HepG2 (cell line): ENCODE results near the gene IL33. TPM values are rescaled to one million over a fixed set of nuclear protein-coding genes. Genes with fewer than 3 reads are reported as not detected.
A peak's percentile ranks its signal among the peaks of the same experiment; 100 is the strongest.

ENCODE experiments used
- CBFB ChIP-seq: sonication (generic); formaldehyde crosslinking; IDR thresholded peaks from 2 replicates; pipeline ENCODE4 v1.4.0; 2020; ENCODE audit warnings: missing genetic modification reagents
- CBX1 ChIP-seq: IDR thresholded peaks from one replicate; pipeline ENCODE4 v1.6.1; 2016; ENCODE audit warnings: antibody characterized with exemption, low read depth
- CHD2 ChIP-seq: IDR thresholded peaks from 2 replicates; pipeline ENCODE4 v1.6.1; 2011; ENCODE audit warnings: low read depth, low read length, improper control_type of control experiment
- ELF3 ChIP-seq: IDR thresholded peaks from 2 replicates; pipeline ENCODE4 v1.6.1; 2016; ENCODE audit warnings: missing genetic modification reagents, missing compliant biosample characterization
- GATAD2A ChIP-seq: IDR thresholded peaks from 2 replicates; pipeline ENCODE4 v1.6.1; 2016
- HNRNPK ChIP-seq: fragments of 200-400 bp; formaldehyde crosslinking; IDR thresholded peaks from 2 replicates; pipeline ENCODE4 v1.6.1; 2018; ENCODE audit warnings: low read length, low read depth, moderate library complexity, mild to moderate bottlenecking; ENCODE audit not compliant: poor library complexity, severe bottlenecking
- HOXA9 ChIP-seq: sonication (generic); formaldehyde crosslinking; IDR thresholded peaks from 2 replicates; pipeline ENCODE4 v1.8.1; 2022; ENCODE audit warnings: missing genetic modification reagents, mild to moderate bottlenecking, moderate library complexity, borderline replicate concordance
- ISL2 ChIP-seq: sonication (generic); formaldehyde crosslinking; IDR thresholded peaks from 2 replicates; pipeline ENCODE4 v1.5.0; 2020; ENCODE audit warnings: missing genetic modification reagents
- JUNB ChIP-seq: sonication (generic); formaldehyde crosslinking; IDR thresholded peaks from 2 replicates; pipeline ENCODE4 v1.8.0; 2022; ENCODE audit warnings: missing genetic modification reagents, mild to moderate bottlenecking, borderline replicate concordance
- KDM1A ChIP-seq: IDR thresholded peaks from 2 replicates; pipeline ENCODE4 v1.6.1; 2016; ENCODE audit warnings: missing compliant biosample characterization
- MLX ChIP-seq: IDR thresholded peaks from 2 replicates; pipeline ENCODE4 v1.6.1; 2016
- MXD3 ChIP-seq: IDR thresholded peaks from 2 replicates; pipeline ENCODE4 v1.6.1; 2016; ENCODE audit warnings: mild to moderate bottlenecking, missing biosample characterization, missing genetic modification reagents
- NCOA2 ChIP-seq: sonication (generic); formaldehyde crosslinking; IDR thresholded peaks from 2 replicates; pipeline ENCODE4 v1.8.0; 2022; ENCODE audit warnings: inconsistent platforms
- NONO ChIP-seq, 2 experiments: fragments of 450-650 bp in 1 of 2; sonication (generic) in 1 of 2; formaldehyde crosslinking in 1 of 2; IDR thresholded peaks in 1 of 2; conservative IDR thresholded peaks in 1 of 2; 2 replicates each; pipeline versions ENCODE4 v1.6.1 to v1.8.0; 2017 to 2022; ENCODE audit warnings: mild to moderate bottlenecking in 1 of 2, missing genetic modification reagents in 1 of 2, moderate library complexity in 1 of 2
- SALL1 ChIP-seq: sonication (generic); formaldehyde crosslinking; IDR thresholded peaks from 2 replicates; pipeline ENCODE4 v1.8.0; 2022; ENCODE audit warnings: mild to moderate bottlenecking, missing genetic modification reagents
- SMC3 ChIP-seq: IDR thresholded peaks from 2 replicates; pipeline ENCODE4 v1.6.1; 2011; ENCODE audit warnings: low read length, improper control_type of control experiment
- SNRNP70 ChIP-seq: fragments of 200-400 bp; formaldehyde crosslinking; IDR thresholded peaks from 2 replicates; pipeline ENCODE4 v1.6.1; 2017; ENCODE audit warnings: mild to moderate bottlenecking, low read depth, low read length, moderate library complexity
- SOX13 ChIP-seq, 3 experiments: fragments of 450-650 bp in 1 of 3; sonication (generic) in 1 of 3; formaldehyde crosslinking in 1 of 3; IDR thresholded peaks in 2 of 3; conservative IDR thresholded peaks in 1 of 3; 2 replicates each; pipeline versions ENCODE4 v1.5.0 to v1.6.1; 2016 to 2020; ENCODE audit warnings: antibody characterized with exemption in 1 of 3, mild to moderate bottlenecking in 1 of 3, missing compliant biosample characterization in 1 of 3, missing genetic modification reagents in 1 of 3, moderate library complexity in 1 of 3
- SOX5 ChIP-seq: IDR thresholded peaks from 2 replicates; pipeline ENCODE4 v1.6.1; 2016; ENCODE audit warnings: borderline replicate concordance
- TFAP4 ChIP-seq: sonication (generic); IDR thresholded peaks from 2 replicates; pipeline ENCODE4 v1.6.1; 2016; ENCODE audit warnings: low read depth, borderline replicate concordance
- TMF1 ChIP-seq: sonication (generic); formaldehyde crosslinking; IDR thresholded peaks from 2 replicates; pipeline ENCODE4 v1.8.1; 2022; ENCODE audit warnings: low read depth, missing genetic modification reagents
- U2AF2 ChIP-seq: fragments of 200-400 bp; formaldehyde crosslinking; IDR thresholded peaks from 2 replicates; pipeline ENCODE4 v1.6.1; 2017; ENCODE audit warnings: low read depth, mild to moderate bottlenecking, low read length
- ZFP36 ChIP-seq: fragments of 150-350 bp; IDR thresholded peaks from 2 replicates; pipeline ENCODE4 v1.6.1; 2018; ENCODE audit warnings: borderline replicate concordance, low read length, low read depth; ENCODE audit not compliant: partially characterized antibody
- ZMYM4 ChIP-seq: sonication (generic); formaldehyde crosslinking; IDR thresholded peaks from 2 replicates; pipeline ENCODE4 v1.8.1; 2023; ENCODE audit warnings: mild to moderate bottlenecking, missing genetic modification reagents
- ZNF12 ChIP-seq: sonication (generic); formaldehyde crosslinking; IDR thresholded peaks from 2 replicates; pipeline ENCODE4 v1.5.0; 2020; ENCODE audit warnings: missing genetic modification reagents
- ZNF205 ChIP-seq: IDR thresholded peaks from 2 replicates; pipeline ENCODE4 v1.6.1; 2018; ENCODE audit warnings: missing biosample characterization, missing genetic modification reagents
- ZNF567 ChIP-seq: sonication (generic); formaldehyde crosslinking; IDR thresholded peaks from 2 replicates; pipeline ENCODE4 v1.8.1; 2023; ENCODE audit warnings: mild to moderate bottlenecking, missing genetic modification reagents, borderline replicate concordance
- ZNF569 ChIP-seq: sonication (generic); formaldehyde crosslinking; IDR thresholded peaks from 2 replicates; pipeline ENCODE4 v1.5.0; 2020; ENCODE audit warnings: mild to moderate bottlenecking, missing genetic modification reagents, moderate library complexity, borderline replicate concordance
- ZUFSP ChIP-seq: sonication (generic); formaldehyde crosslinking; IDR thresholded peaks from 2 replicates; pipeline ENCODE4 v1.9.0; 2021; ENCODE audit warnings: missing genetic modification reagents, mild to moderate bottlenecking, borderline replicate concordance
- polyA plus RNA-seq, 8 experiments: library from polyadenylated mRNA; depleted of rRNA in 3 of 8; stranded (reverse) in 7 of 8; unstranded in 1 of 8; fragments of >200 nt; fragmentation: Illumina TruSeq in 4 of 8; extraction: Trizol in 4 of 8; gene quantifications; 2 replicates each; pipeline versions ENCODE4 v1.2.1 to v1.2.3, GENCODE V29; 2011 to 2016; ENCODE audit warnings: low read depth in 4 of 8, missing spikeins in 1 of 8, mixed read lengths in 1 of 8; ENCODE audit not compliant: insufficient read depth in 1 of 8
- total RNA-seq, 5 experiments: library from RNA; depleted of rRNA; stranded (reverse); fragments of >200 nt; fragmentation: Illumina TruSeq; extraction: Trizol; gene quantifications; 2 replicates each; pipeline ENCODE4 v1.2.3, GENCODE V29; 2016; ENCODE audit warnings: low read depth in 1 of 5

IL33 gene
- total and polyA plus RNA-seq, 2 of the 13 experiments (the other 11 are each of a cell fraction or from before 2014, with no cell fraction given): 0.05 TPM; not detected in 1

- TF ChIP-seq HNRNPK: no peak
- TF ChIP-seq SMC3: peak; percentile 14; the same call in 1 of the 2 replicates
- TF ChIP-seq ISL2 (CRISPR knock-in tag): peak; percentile 80
- TF ChIP-seq NONO (IDR thresholded peaks at IDR 0.05): no peak
- TF ChIP-seq NONO (CRISPR knock-in tag; conservative IDR thresholded peaks at IDR 0.05): peak; percentile 29; the same call in 1 of the 2 replicates
- TF ChIP-seq SALL1 (CRISPR knock-in tag): peak; percentile 34; the same call in 1 of the 2 replicates
- TF ChIP-seq CBFB: no peak
- no peak for TF ChIP-seq MLX (CRISPR knock-in tag)
- TF ChIP-seq U2AF2: no peak
- no peak for TF ChIP-seq ZNF569
- TF ChIP-seq ZNF205 (CRISPR knock-in tag): peak; percentile 83; the same call in 1 of the 2 replicates
- no peak for TF ChIP-seq HOXA9
- TF ChIP-seq TFAP4: peak; percentile 61; the same call in 1 of the 2 replicates
- TF ChIP-seq ZMYM4 (CRISPR knock-in tag): peak; percentile 42; the same call in 1 of the 2 replicates
- TF ChIP-seq ZFP36: no peak
- TF ChIP-seq SOX13 (IDR thresholded peaks at IDR 0.05): no peak
- TF ChIP-seq SOX13 (CRISPR knock-in tag; conservative IDR thresholded peaks at IDR 0.05 in 1 of 2, IDR thresholded peaks at IDR 0.05 in 1 of 2): peak in 1 of 2 experiments; percentile 76; a peak in 2 of 4 replicates
- no peak for TF ChIP-seq ZUFSP (CRISPR knock-in tag)
- no peak for TF ChIP-seq JUNB (CRISPR knock-in tag)
- TF ChIP-seq ELF3 (CRISPR knock-in tag): peak; percentile 53
- TF ChIP-seq NCOA2: peak; percentile 33; the same call in 1 of the 2 replicates
- peak; percentile 63 for TF ChIP-seq GATAD2A
- peak; percentile 91; the same call in 1 of the 2 replicates for TF ChIP-seq ZNF12 (CRISPR knock-in tag)
- no peak for TF ChIP-seq TMF1
- no peak for TF ChIP-seq KDM1A (CRISPR knock-in tag)
- TF ChIP-seq MXD3 (CRISPR knock-in tag): no peak
- TF ChIP-seq CHD2: no peak
- TF ChIP-seq SOX5 (CRISPR knock-in tag): peak; percentile 32; the same call in 1 of the 2 replicates
- TF ChIP-seq ZNF567 (CRISPR knock-in tag): no peak
- TF ChIP-seq SNRNP70: no peak
- TF ChIP-seq CBX1: no peak
Measured at GRCh38 chr9:6272229-6272598, 56.6 kb downstream of the IL33 start (continued).
